Keratinocyte (primary cell): ENCODE data around the gene ELAPOR1. TPM values are rescaled to one million over a fixed set of nuclear protein-coding genes. Genes with fewer than 3 reads are reported as not detected.

Source experiments
- DNase-seq: peaks from one replicate; pipeline ENCODE4 v3.0.0-alpha.2; 2011; ENCODE audit warnings: low read depth, missing footprints, low spot score
- FAIRE-seq: peaks from 2 replicates; lab custom pipeline; 2011; peaks lifted over from hg19 to GRCh38; lab: Jason Lieb, UNC
- H2AFZ ChIP-seq: 2 replicates; pipeline ENCODE4 v1.6.0; 2012; ENCODE audit warnings: low read length, control low read depth, inconsistent platforms; ENCODE audit not compliant: control insufficient read depth
- H3K27ac ChIP-seq: 2 replicates; pipeline ENCODE4 v1.5.1; 2011; ENCODE audit warnings: low read length; ENCODE audit not compliant: control insufficient read depth, insufficient read depth
- H3K27me3 ChIP-seq: 3 replicates; pipeline ENCODE4 v1.6.0; 2011; ENCODE audit warnings: low read length; ENCODE audit not compliant: control insufficient read depth, insufficient read depth; ENCODE audit errors: extremely low read depth
- H3K36me3 ChIP-seq, 2 experiments: 2 replicates in 1 of 2; 3 replicates in 1 of 2; pipeline ENCODE4 v1.5.1; 2011; ENCODE audit warnings: low read length in 2 of 2, mild to moderate bottlenecking in 1 of 2; ENCODE audit not compliant: control insufficient read depth in 2 of 2, insufficient read depth in 2 of 2; ENCODE audit errors: extremely low read depth in 1 of 2
- H3K4me1 ChIP-seq: 3 replicates; pipeline ENCODE4 v1.5.1; 2011; ENCODE audit warnings: low read length; ENCODE audit not compliant: control insufficient read depth, insufficient read depth; ENCODE audit errors: extremely low read depth
- H3K4me2 ChIP-seq: 3 replicates; pipeline ENCODE4 v1.6.0; 2011; ENCODE audit warnings: low read depth, low read length; ENCODE audit not compliant: control insufficient read depth, insufficient read depth; ENCODE audit errors: extremely low read depth
- H3K4me3 ChIP-seq, 3 experiments: fragments of 200-600 bp in 1 of 3; sonication (generic) in 1 of 3; 2 replicates in 2 of 3; 3 replicates in 1 of 3; pipeline ENCODE4 v1.5.1; 2011 to 2016; ENCODE audit warnings: low read length in 3 of 3, mild to moderate bottlenecking in 3 of 3, control low read depth in 2 of 3, inconsistent platforms in 1 of 3, low read depth in 1 of 3, mixed read lengths in 1 of 3, mixed run types in 1 of 3, moderate library complexity in 1 of 3; ENCODE audit not compliant: control insufficient read depth in 2 of 3, insufficient read depth in 2 of 3; ENCODE audit errors: extremely low read depth in 1 of 3
- H3K79me2 ChIP-seq: 2 replicates; pipeline ENCODE4 v1.6.0; 2012; ENCODE audit warnings: low read length; ENCODE audit not compliant: control insufficient read depth, insufficient read depth
- H3K9ac ChIP-seq: 3 replicates; pipeline ENCODE4 v1.6.0; 2011; ENCODE audit warnings: low read length; ENCODE audit not compliant: control insufficient read depth, insufficient read depth; ENCODE audit errors: extremely low read depth
- H3K9me1 ChIP-seq: 3 replicates; pipeline ENCODE4 v1.6.0; 2011; ENCODE audit warnings: low read length; ENCODE audit not compliant: control insufficient read depth, insufficient read depth; ENCODE audit errors: extremely low read depth
- H3K9me3 ChIP-seq: 2 replicates; pipeline ENCODE4 v1.5.1; 2012; ENCODE audit warnings: low read depth, low read length; ENCODE audit not compliant: control insufficient read depth
- H4K20me1 ChIP-seq: 3 replicates; pipeline ENCODE4 v1.6.0; 2011; ENCODE audit warnings: low read length; ENCODE audit not compliant: control insufficient read depth, insufficient read depth; ENCODE audit errors: extremely low read depth
- EZH2 ChIP-seq: IDR thresholded peaks from one replicate; pipeline ENCODE4 v1.6.1; 2012; ENCODE audit warnings: inconsistent platforms, mild to moderate bottlenecking, low read length, moderate library complexity
- dilution Hi-C: fragments of 300-500 bp; cut with MboI; formaldehyde crosslinking; loops from one replicate; pipeline ENCODE4 v1.7.0; 2020; ENCODE audit warnings: low sequenced_read_pairs; ENCODE audit not compliant: extremely low pct_ligation_motif_present
- polyA plus RNA-seq, 5 experiments: library from polyadenylated mRNA; depleted of rRNA in 3 of 5; stranded (reverse) in 3 of 5; stranded (forward) in 1 of 5; unstranded in 1 of 5; fragments of >200 nt; gene quantifications; 1 replicate in 1 of 5; 2 replicates in 3 of 5; 3 replicates in 1 of 5; pipeline versions ENCODE4 v1.2.1 to v1.2.3, GENCODE V29; 2011 to 2012; ENCODE audit warnings: missing spikeins in 2 of 5, low read depth in 1 of 5, low replicate concordance in 1 of 5
- TF ChIP-seq, protein P1 (sequence below), 3 experiments: IDR thresholded peaks in 1 of 3; conservative IDR thresholded peaks in 1 of 3; optimal IDR thresholded peaks in 1 of 3; 2 replicates in 2 of 3; 3 replicates in 1 of 3; pipeline versions ENCODE3 to v1.5.1; 2011; ENCODE audit warnings: low read length in 3 of 3, mild to moderate bottlenecking in 3 of 3, moderate library complexity in 2 of 3, control low read depth in 1 of 3, inconsistent platforms in 1 of 3; ENCODE audit not compliant: insufficient read depth in 2 of 3; ENCODE audit errors: extremely low read depth in 1 of 3

ELAPOR1 gene
- polyA plus RNA-seq, 1 donor (not counting 4 experiments of a cell fraction or from before 2014, with no cell fraction given): 0.24 TPM

DNA sequence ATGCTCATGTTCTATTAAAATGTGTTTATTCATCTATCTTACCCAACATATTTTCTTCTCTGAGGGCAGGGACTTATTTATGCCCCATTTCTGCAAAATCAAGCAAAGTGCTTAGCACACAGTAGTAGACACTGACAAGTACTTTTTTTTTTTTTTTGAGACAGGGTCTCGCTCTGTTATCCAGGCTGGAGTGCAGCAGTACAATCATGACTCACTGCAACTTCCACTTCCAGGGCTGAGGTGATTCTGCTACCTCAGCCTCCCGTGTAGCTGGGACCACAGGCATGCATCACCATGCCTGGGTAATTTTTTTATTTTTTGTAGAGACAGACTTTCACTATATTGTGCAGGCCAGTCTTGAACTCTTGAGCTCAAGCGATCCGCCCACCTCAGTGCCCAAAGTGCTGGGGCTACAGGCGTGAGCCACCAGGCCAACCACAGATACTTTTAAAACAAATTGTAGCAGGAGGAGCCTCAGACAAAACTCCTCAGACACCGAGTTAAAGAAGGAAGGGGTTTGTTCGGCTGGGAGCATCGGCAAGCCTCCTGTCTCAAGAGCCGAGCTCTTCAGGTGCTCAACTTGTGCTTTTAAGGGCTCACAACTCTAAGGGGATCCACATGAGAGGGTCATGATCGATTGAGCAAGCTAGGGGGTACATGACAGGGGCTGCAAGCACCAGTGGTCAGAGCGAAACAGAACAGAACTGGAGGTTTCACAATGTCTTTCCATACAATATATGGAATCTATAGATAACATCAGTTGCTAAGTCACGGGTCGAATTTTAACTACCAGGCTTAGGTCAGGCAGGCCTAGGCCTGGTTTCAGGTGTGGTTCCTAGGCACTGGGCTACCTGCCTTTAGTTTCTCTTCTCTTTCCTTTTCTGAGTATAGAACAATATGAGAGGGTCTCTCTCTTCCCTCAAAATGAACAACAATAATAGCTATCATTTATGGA lies 29.1 kb upstream of the ELAPOR1 start:
- Histone ChIP-seq H3K27ac (no peak overlapping the region), H3K79me2 (no peaks in the 10 kb centered on the region), H3K9ac (no peak overlapping the region), H3K4me2 (no peak overlapping the region), H3K9me3 (no peaks in the 10 kb centered on the region), H3K9me1 (no peaks in the 10 kb centered on the region), H3K4me1 (peaks cover 9% of the 10 kb centered on the region), H2AFZ (peak overlapping the region; percentile 56), H3K36me3 (no peaks in the 10 kb centered on the region), H3K4me3 (no peak overlapping the region), H4K20me1 (no peaks in the 10 kb centered on the region), H3K27me3 (no peaks in the 10 kb centered on the region)
- FAIRE-seq (no peak), DNase-seq (no peak)
- TF ChIP-seq, protein P1, sequence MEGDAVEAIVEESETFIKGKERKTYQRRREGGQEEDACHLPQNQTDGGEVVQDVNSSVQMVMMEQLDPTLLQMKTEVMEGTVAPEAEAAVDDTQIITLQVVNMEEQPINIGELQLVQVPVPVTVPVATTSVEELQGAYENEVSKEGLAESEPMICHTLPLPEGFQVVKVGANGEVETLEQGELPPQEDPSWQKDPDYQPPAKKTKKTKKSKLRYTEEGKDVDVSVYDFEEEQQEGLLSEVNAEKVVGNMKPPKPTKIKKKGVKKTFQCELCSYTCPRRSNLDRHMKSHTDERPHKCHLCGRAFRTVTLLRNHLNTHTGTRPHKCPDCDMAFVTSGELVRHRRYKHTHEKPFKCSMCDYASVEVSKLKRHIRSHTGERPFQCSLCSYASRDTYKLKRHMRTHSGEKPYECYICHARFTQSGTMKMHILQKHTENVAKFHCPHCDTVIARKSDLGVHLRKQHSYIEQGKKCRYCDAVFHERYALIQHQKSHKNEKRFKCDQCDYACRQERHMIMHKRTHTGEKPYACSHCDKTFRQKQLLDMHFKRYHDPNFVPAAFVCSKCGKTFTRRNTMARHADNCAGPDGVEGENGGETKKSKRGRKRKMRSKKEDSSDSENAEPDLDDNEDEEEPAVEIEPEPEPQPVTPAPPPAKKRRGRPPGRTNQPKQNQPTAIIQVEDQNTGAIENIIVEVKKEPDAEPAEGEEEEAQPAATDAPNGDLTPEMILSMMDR (optimal IDR thresholded peaks at IDR 0.05 in 1 of 3, IDR thresholded peaks at IDR 0.05 in 1 of 3, conservative IDR thresholded peaks at IDR 0.05 in 1 of 3; ENCODE audit: extremely low read depth in 1 of 3, insufficient read depth in 2 of 3, low read length in 3 of 3): no peak
- TF ChIP-seq EZH2: no peak
- dilution Hi-C loops: no loop called here

DNA sequence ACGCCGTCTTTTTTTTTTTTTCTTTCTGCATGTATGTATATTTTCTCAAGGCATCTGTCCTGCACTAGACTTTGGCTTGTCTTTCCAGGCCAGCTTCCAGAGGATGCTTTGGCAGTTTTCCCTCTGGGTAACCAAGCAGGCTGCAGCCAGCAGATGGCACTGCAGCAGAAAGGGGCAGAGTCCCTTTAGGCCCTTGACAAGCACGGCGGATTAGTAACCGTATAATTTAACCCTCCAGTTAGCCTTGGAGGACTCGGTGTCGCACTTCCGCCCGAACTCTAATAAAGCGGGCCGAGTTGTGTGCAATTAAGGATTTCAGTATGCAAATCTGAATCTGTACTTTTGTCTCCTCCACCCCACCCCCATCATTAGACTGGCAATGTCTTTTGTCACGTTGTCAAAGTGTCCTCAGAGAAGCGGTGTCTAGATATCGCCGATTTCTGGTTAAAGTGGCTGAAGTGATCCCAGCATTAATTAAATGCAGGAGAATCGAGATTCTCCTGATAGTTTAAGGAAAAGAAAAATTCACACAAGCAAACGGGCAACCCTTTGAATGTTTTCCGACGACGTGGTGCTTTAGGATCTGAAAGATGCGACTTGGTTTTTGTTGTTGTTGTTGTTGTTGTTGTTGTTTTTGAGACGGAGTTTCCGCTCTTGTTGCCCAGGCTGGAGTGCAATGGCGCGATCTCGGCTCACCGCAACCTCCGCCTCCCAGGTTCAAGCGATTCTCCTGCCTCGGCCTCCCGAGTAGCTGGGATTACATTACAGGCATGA lies 24.5 kb upstream of the ELAPOR1 start:
- Histone ChIP-seq H3K79me2 (peaks cover 23% of the 10 kb centered on the region), H3K36me3 (peaks cover 0 to 4% of the 10 kb centered on the region in 2 experiments), H3K9me3 (no peaks in the 10 kb centered on the region), H3K4me2 (peak overlapping the region; percentile 58), H3K9ac (no peak overlapping the region), H3K9me1 (no peaks in the 10 kb centered on the region), H3K27ac (peak overlapping the region; percentile 1), H4K20me1 (no peaks in the 10 kb centered on the region), H3K27me3 (no peaks in the 10 kb centered on the region), H3K4me1 (peaks cover 14% of the 10 kb centered on the region), H2AFZ (peak overlapping the region; percentile 18), H3K4me3 (peak overlapping the region in 2 of 3 experiments; percentile 60 to 66)
- TF ChIP-seq, protein P1 (optimal IDR thresholded peaks at IDR 0.05 in 1 of 3, IDR thresholded peaks at IDR 0.05 in 1 of 3, conservative IDR thresholded peaks at IDR 0.05 in 1 of 3; ENCODE audit: extremely low read depth in 1 of 3, insufficient read depth in 2 of 3, low read length in 3 of 3): peak; percentile 67 to 86 (median 73)
- TF ChIP-seq EZH2: no peak
- FAIRE-seq: no peak
- dilution Hi-C loops: no loop called here
- no peak for DNase-seq
